Keratinocyte (primary cell): ENCODE measurements around the gene HOXA7. TPM values are rescaled to one million over a fixed set of nuclear protein-coding genes. Genes with fewer than 3 reads are reported as not detected.

Experiments
- DNase-seq: peaks from one replicate; pipeline ENCODE4 v3.0.0-alpha.2; 2011; ENCODE audit warnings: low read depth, missing footprints, low spot score
- FAIRE-seq: peaks from 2 replicates; lab custom pipeline; 2011; peaks lifted over from hg19 to GRCh38; lab: Jason Lieb, UNC
- H2AFZ ChIP-seq: 2 replicates; pipeline ENCODE4 v1.6.0; 2012; ENCODE audit warnings: low read length, control low read depth, inconsistent platforms; ENCODE audit not compliant: control insufficient read depth
- H3K27ac ChIP-seq: 2 replicates; pipeline ENCODE4 v1.5.1; 2011; ENCODE audit warnings: low read length; ENCODE audit not compliant: control insufficient read depth, insufficient read depth
- H3K27me3 ChIP-seq: 3 replicates; pipeline ENCODE4 v1.6.0; 2011; ENCODE audit warnings: low read length; ENCODE audit not compliant: control insufficient read depth, insufficient read depth; ENCODE audit errors: extremely low read depth
- H3K36me3 ChIP-seq, 2 experiments: 2 replicates in 1 of 2; 3 replicates in 1 of 2; pipeline ENCODE4 v1.5.1; 2011; ENCODE audit warnings: low read length in 2 of 2, mild to moderate bottlenecking in 1 of 2; ENCODE audit not compliant: control insufficient read depth in 2 of 2, insufficient read depth in 2 of 2; ENCODE audit errors: extremely low read depth in 1 of 2
- H3K4me1 ChIP-seq: 3 replicates; pipeline ENCODE4 v1.5.1; 2011; ENCODE audit warnings: low read length; ENCODE audit not compliant: control insufficient read depth, insufficient read depth; ENCODE audit errors: extremely low read depth
- H3K4me2 ChIP-seq: 3 replicates; pipeline ENCODE4 v1.6.0; 2011; ENCODE audit warnings: low read depth, low read length; ENCODE audit not compliant: control insufficient read depth, insufficient read depth; ENCODE audit errors: extremely low read depth
- H3K4me3 ChIP-seq, 3 experiments: fragments of 200-600 bp in 1 of 3; sonication (generic) in 1 of 3; 2 replicates in 2 of 3; 3 replicates in 1 of 3; pipeline ENCODE4 v1.5.1; 2011 to 2016; ENCODE audit warnings: low read length in 3 of 3, mild to moderate bottlenecking in 3 of 3, control low read depth in 2 of 3, inconsistent platforms in 1 of 3, low read depth in 1 of 3, mixed read lengths in 1 of 3, mixed run types in 1 of 3, moderate library complexity in 1 of 3; ENCODE audit not compliant: control insufficient read depth in 2 of 3, insufficient read depth in 2 of 3; ENCODE audit errors: extremely low read depth in 1 of 3
- H3K79me2 ChIP-seq: 2 replicates; pipeline ENCODE4 v1.6.0; 2012; ENCODE audit warnings: low read length; ENCODE audit not compliant: control insufficient read depth, insufficient read depth
- H3K9ac ChIP-seq: 3 replicates; pipeline ENCODE4 v1.6.0; 2011; ENCODE audit warnings: low read length; ENCODE audit not compliant: control insufficient read depth, insufficient read depth; ENCODE audit errors: extremely low read depth
- H3K9me1 ChIP-seq: 3 replicates; pipeline ENCODE4 v1.6.0; 2011; ENCODE audit warnings: low read length; ENCODE audit not compliant: control insufficient read depth, insufficient read depth; ENCODE audit errors: extremely low read depth
- H3K9me3 ChIP-seq: 2 replicates; pipeline ENCODE4 v1.5.1; 2012; ENCODE audit warnings: low read depth, low read length; ENCODE audit not compliant: control insufficient read depth
- H4K20me1 ChIP-seq: 3 replicates; pipeline ENCODE4 v1.6.0; 2011; ENCODE audit warnings: low read length; ENCODE audit not compliant: control insufficient read depth, insufficient read depth; ENCODE audit errors: extremely low read depth
- EZH2 ChIP-seq: IDR thresholded peaks from one replicate; pipeline ENCODE4 v1.6.1; 2012; ENCODE audit warnings: inconsistent platforms, mild to moderate bottlenecking, low read length, moderate library complexity
- dilution Hi-C: fragments of 300-500 bp; cut with MboI; formaldehyde crosslinking; loops from one replicate; pipeline ENCODE4 v1.7.0; 2020; ENCODE audit warnings: low sequenced_read_pairs; ENCODE audit not compliant: extremely low pct_ligation_motif_present
- polyA plus RNA-seq, 5 experiments: library from polyadenylated mRNA; depleted of rRNA in 3 of 5; stranded (reverse) in 3 of 5; stranded (forward) in 1 of 5; unstranded in 1 of 5; fragments of >200 nt; gene quantifications; 1 replicate in 1 of 5; 2 replicates in 3 of 5; 3 replicates in 1 of 5; pipeline versions ENCODE4 v1.2.1 to v1.2.3, GENCODE V29; 2011 to 2012; ENCODE audit warnings: missing spikeins in 2 of 5, low read depth in 1 of 5, low replicate concordance in 1 of 5
- TF ChIP-seq, protein P1 (sequence below), 3 experiments: IDR thresholded peaks in 1 of 3; conservative IDR thresholded peaks in 1 of 3; optimal IDR thresholded peaks in 1 of 3; 2 replicates in 2 of 3; 3 replicates in 1 of 3; pipeline versions ENCODE3 to v1.5.1; 2011; ENCODE audit warnings: low read length in 3 of 3, mild to moderate bottlenecking in 3 of 3, moderate library complexity in 2 of 3, control low read depth in 1 of 3, inconsistent platforms in 1 of 3; ENCODE audit not compliant: insufficient read depth in 2 of 3; ENCODE audit errors: extremely low read depth in 1 of 3

The HOXA7 gene
- polyA plus RNA-seq, 1 donor (not counting 4 experiments of a cell fraction or from before 2014, with no cell fraction given): 8.1 TPM

GRCh38 chr7:27169658-27170425 lies 13.4 kb upstream of the HOXA7 start:
- Histone ChIP-seq H3K27ac (peak overlapping the region; percentile 87), H3K79me2 (peaks cover 77% of the 10 kb centered on the region), H3K9me1 (no peaks in the 10 kb centered on the region), H3K9ac (peak overlapping the region; percentile 83), H2AFZ (peak overlapping the region; percentile 53), H3K4me3 (peak overlapping the region; percentile 78 to 94 (median 84)), H3K9me3 (no peaks in the 10 kb centered on the region), H3K27me3 (peaks cover 2% of the 10 kb centered on the region), H3K4me1 (peaks cover 32% of the 10 kb centered on the region), H3K36me3 (peaks cover 0 to 4% of the 10 kb centered on the region in 2 experiments), H4K20me1 (no peaks in the 10 kb centered on the region), H3K4me2 (peak overlapping the region; percentile 98)
- no peak for TF ChIP-seq EZH2
- TF ChIP-seq, protein P1, sequence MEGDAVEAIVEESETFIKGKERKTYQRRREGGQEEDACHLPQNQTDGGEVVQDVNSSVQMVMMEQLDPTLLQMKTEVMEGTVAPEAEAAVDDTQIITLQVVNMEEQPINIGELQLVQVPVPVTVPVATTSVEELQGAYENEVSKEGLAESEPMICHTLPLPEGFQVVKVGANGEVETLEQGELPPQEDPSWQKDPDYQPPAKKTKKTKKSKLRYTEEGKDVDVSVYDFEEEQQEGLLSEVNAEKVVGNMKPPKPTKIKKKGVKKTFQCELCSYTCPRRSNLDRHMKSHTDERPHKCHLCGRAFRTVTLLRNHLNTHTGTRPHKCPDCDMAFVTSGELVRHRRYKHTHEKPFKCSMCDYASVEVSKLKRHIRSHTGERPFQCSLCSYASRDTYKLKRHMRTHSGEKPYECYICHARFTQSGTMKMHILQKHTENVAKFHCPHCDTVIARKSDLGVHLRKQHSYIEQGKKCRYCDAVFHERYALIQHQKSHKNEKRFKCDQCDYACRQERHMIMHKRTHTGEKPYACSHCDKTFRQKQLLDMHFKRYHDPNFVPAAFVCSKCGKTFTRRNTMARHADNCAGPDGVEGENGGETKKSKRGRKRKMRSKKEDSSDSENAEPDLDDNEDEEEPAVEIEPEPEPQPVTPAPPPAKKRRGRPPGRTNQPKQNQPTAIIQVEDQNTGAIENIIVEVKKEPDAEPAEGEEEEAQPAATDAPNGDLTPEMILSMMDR (optimal IDR thresholded peaks at IDR 0.05 in 1 of 3, IDR thresholded peaks at IDR 0.05 in 1 of 3, conservative IDR thresholded peaks at IDR 0.05 in 1 of 3; ENCODE audit: extremely low read depth in 1 of 3, insufficient read depth in 2 of 3, low read length in 3 of 3): no peak
- dilution Hi-C loops: no loop called here
- no peak for FAIRE-seq
- DNase-seq: no peak

DNA sequence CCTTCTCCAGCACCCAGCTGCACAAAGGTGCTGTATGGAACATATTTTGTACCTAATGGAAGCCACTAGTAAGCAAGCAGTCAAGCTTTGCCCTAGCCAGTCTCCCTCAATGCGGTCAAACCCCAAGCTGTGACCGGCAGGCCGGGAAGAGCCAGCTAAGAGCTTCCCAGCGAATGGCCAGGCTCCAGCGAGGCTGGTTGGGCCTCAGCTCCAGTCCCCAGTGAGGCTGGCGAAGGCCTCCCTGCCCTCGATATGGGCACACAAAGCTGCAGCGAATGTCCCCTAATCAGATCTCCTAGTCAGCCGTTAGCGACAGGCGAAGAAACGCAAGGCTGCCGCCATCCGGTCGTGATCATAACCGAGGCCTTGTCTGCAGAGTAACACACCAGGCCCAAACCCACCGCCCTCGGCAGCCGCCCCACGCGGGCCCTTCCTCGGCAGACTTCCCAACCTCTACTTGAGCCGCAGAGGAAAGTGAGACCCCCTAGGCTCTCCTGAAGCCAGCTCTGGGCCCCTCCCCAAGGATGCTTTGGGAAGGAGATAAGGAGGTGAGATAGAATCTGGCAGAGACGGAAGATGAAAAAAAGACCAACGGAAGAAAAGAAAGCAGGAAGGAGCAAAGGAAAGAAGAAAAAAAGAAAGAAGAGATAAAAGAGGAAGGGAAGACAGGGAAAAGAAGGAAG lies 11.9 kb upstream of the HOXA7 start:
- H3K9me3 ChIP-seq: no peaks in the 10 kb centered on the region
- H3K4me2 ChIP-seq: peak overlapping the region; percentile 98
- dilution Hi-C loops: no loop called here
- peak overlapping the region; percentile 78 to 94 (median 84) for H3K4me3 ChIP-seq
- no peak for TF ChIP-seq EZH2
- TF ChIP-seq, protein P1 (optimal IDR thresholded peaks at IDR 0.05 in 1 of 3, IDR thresholded peaks at IDR 0.05 in 1 of 3, conservative IDR thresholded peaks at IDR 0.05 in 1 of 3; ENCODE audit: extremely low read depth in 1 of 3, insufficient read depth in 2 of 3, low read length in 3 of 3): no peak
- no peaks in the 10 kb centered on the region for H3K27me3 ChIP-seq
- peaks cover 7 to 8% of the 10 kb centered on the region in 2 experiments for H3K36me3 ChIP-seq
- H3K27ac ChIP-seq: peak overlapping the region; percentile 87
- H3K9ac ChIP-seq: peak overlapping the region; percentile 83
- peaks cover 32% of the 10 kb centered on the region for H3K4me1 ChIP-seq
- H3K9me1 ChIP-seq: no peaks in the 10 kb centered on the region
- H4K20me1 ChIP-seq: no peaks in the 10 kb centered on the region
- FAIRE-seq (no peak), DNase-seq (no peak)
- H3K79me2 ChIP-seq: peaks cover 90% of the 10 kb centered on the region
- H2AFZ ChIP-seq: peak overlapping the region; percentile 6
